Measurements from ENCODE around the gene ATP10B. TPM values are rescaled to one million over a fixed set of nuclear protein-coding genes. Genes with fewer than 3 reads are reported as not detected.
"Not testable (repeated sequence)": the region's sequence is repeated elsewhere in the genome, so short reads cannot be mapped to it uniquely, and the experiment has no call there.

ATP10B gene
- polyA plus RNA-seq, 3 donors = not detected

DNA sequence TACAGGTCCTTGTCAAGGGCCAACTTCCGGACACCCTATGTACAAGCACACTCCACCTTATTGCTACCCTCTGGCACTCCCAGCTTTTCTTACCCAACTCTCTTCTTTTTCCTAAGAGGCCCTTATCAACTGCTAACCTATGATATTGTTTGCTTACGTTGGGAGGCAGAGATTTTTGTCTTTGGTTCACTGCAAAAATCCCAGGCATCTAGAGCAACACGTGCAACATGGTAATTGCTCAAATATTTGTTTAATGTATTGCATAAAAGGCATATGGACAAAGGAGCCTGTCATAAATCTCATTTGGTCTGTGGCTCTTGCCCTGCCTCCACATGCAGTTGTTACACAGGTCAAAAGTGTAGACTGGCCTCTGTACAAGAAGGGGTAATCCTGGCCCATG is 35.8 kb upstream of the ATP10B start:
- no peaks in the 10 kb centered on the region for H3K4me1 Mint-ChIP-seq
- no peak overlapping the region for H3K4me3 Mint-ChIP-seq

DNA sequence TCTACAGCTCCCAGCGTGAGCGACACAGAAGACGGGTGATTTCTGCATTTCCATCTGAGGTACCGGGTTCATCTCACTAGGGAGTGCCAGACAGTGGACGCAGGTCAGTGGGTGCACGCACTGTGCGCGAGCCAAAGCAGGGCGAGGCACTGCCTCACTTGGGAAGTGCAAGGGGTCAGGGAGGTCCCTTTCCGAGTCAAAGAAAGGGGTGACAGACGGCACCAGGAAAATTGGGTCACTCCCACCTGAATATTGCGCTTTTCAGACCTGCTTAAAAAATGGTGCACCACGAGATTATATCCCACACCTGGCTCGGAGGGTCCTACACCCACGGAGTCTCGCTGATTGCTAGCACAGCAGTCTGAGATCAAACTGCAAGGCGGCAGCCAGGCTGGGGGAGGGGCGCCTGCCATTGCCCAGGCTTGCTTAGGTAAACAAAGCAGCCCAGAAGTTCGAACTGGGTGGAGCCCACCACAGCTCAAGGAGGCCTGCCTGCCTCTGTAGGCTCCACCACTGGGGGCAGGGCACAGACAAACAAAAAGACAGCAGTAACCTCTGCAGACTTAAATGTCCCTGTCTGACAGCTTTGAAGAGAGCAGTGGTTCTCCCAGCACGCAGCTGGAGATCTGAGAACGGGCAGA is 21.7 kb upstream of the ATP10B start:
- H2AFZ ChIP-seq (ENCODE audit: insufficient read depth, low read depth, low read length, poor library complexity, severe bottlenecking); H3K9me3 Mint-ChIP-seq; intact Hi-C loops (cut with micrococcal nuclease); H3K27ac ChIP-seq (ENCODE audit: low read depth in 1 of 2, low read length in 2 of 2); H3K36me3 ChIP-seq (replicated peaks in 1 of 2; ENCODE audit: control insufficient read depth in 1 of 2, insufficient read depth in 2 of 2, low read length in 2 of 2); H3K4me1 ChIP-seq (ENCODE audit: control insufficient read depth in 1 of 2, insufficient read depth in 2 of 2, low read length in 2 of 2); H4K20me1 ChIP-seq (ENCODE audit: insufficient read depth, low read length); H3K27me3 ChIP-seq (ENCODE audit: control insufficient read depth in 2 of 2, insufficient read depth in 2 of 2, low read length in 2 of 2); H3K4me2 ChIP-seq (replicated peaks; ENCODE audit: extremely low read depth, low read length, poor library complexity, severe bottlenecking); H3K4me3 Mint-ChIP-seq; H3K27ac Mint-ChIP-seq; H3K79me2 ChIP-seq (ENCODE audit: insufficient read depth, low read length); H3K4me3 ChIP-seq (replicated peaks in 1 of 3; ENCODE audit: low read depth in 2 of 3, low read length in 3 of 3); DNase-seq; H3K9me3 ChIP-seq (replicated peaks in 1 of 2; ENCODE audit: control insufficient read depth in 1 of 2, insufficient read depth in 1 of 2, low read length in 2 of 2); H3K4me1 Mint-ChIP-seq; H3K9ac ChIP-seq (ENCODE audit: insufficient read depth, low read length, poor library complexity, severe bottlenecking); H3K36me3 Mint-ChIP-seq: not testable (repeated sequence)
- WGBS (ENCODE audit: insufficient coverage) = 39% methylated on average over 10 of the region's 21 CpGs
- peaks cover 5 to 19% (median 6%) of the 10 kb centered on the region in 3 donors for H3K27me3 Mint-ChIP-seq (ENCODE audit: low read depth in 3 of 3)

More for the DNA sequence above, 35.8 kb upstream of the ATP10B start:
- H2AFZ ChIP-seq (ENCODE audit: insufficient read depth, low read depth, low read length, poor library complexity, severe bottlenecking) = no peak overlapping the region
- H3K9ac ChIP-seq (ENCODE audit: insufficient read depth, low read length, poor library complexity, severe bottlenecking) = no peak overlapping the region
- intact Hi-C loops (cut with micrococcal nuclease) = no loop called here
- H4K20me1 ChIP-seq (ENCODE audit: insufficient read depth, low read length) = no peaks in the 10 kb centered on the region
- 100% methylated on average over 1 of the region's 3 CpGs for WGBS (ENCODE audit: insufficient coverage)
- no peak for TF ChIP-seq CTCF (IDR thresholded peaks at IDR 0.05)
- Mint-ChIP-seq H3K27ac (no peak overlapping the region), H3K36me3 (no peaks in the 10 kb centered on the region), H3K9me3 (peaks cover 0 to 9% (median 0%) of the 10 kb centered on the region in 7 donors), H3K27me3 (ENCODE audit: low read depth in 3 of 3) (peaks cover 0 to 15% (median 5%) of the 10 kb centered on the region in 3 donors)
- H3K79me2 ChIP-seq (ENCODE audit: insufficient read depth, low read length) = no peaks in the 10 kb centered on the region
- DNase-seq = no peak
- peaks cover 0 to 2% of the 10 kb centered on the region in 2 donors for H3K27me3 ChIP-seq (ENCODE audit: control insufficient read depth in 2 of 2, insufficient read depth in 2 of 2, low read length in 2 of 2)
- H3K27ac ChIP-seq (ENCODE audit: low read depth in 1 of 2, low read length in 2 of 2) = no peak overlapping the region
- H3K4me3 ChIP-seq (replicated peaks in 1 of 3; ENCODE audit: low read depth in 2 of 3, low read length in 3 of 3) = no peak overlapping the region
- H3K4me1 ChIP-seq (ENCODE audit: control insufficient read depth in 1 of 2, insufficient read depth in 2 of 2, low read length in 2 of 2) = no peaks in the 10 kb centered on the region
- H3K9me3 ChIP-seq (replicated peaks in 1 of 2; ENCODE audit: control insufficient read depth in 1 of 2, insufficient read depth in 1 of 2, low read length in 2 of 2) = no peaks in the 10 kb centered on the region
- no peak overlapping the region for H3K4me2 ChIP-seq (replicated peaks; ENCODE audit: extremely low read depth, low read length, poor library complexity, severe bottlenecking)
- H3K36me3 ChIP-seq (replicated peaks in 1 of 2; ENCODE audit: control insufficient read depth in 1 of 2, insufficient read depth in 2 of 2, low read length in 2 of 2) = no peaks in the 10 kb centered on the region

All from CD14-positive monocyte (primary cell).